Measurements from ENCODE around the gene CACNA1B. TPM values are rescaled to one million over a fixed set of nuclear protein-coding genes. Genes with fewer than 3 reads are reported as not detected.
A peak's percentile ranks its signal among the peaks of the same experiment; 100 is the strongest.

The CACNA1B gene
- total and polyA plus RNA-seq, 2 experiments from 2014 or later, result 0.39 to 0.60 TPM

- no peaks in the 10 kb centered on the region for H3K36me3 ChIP-seq
- no peaks in the 10 kb centered on the region for H3K9me3 ChIP-seq (ENCODE audit: low read depth)
- H3K27ac ChIP-seq, result no peak overlapping the region
- no peak for TF ChIP-seq CTCF (IDR thresholded peaks at IDR 0.05; ENCODE audit: low read depth, low read length)
- H3K27me3 ChIP-seq, result peaks cover 29% of the 10 kb centered on the region
- no peaks in the 10 kb centered on the region for H3K4me1 ChIP-seq (ENCODE audit: low read depth)
- H3K4me3 ChIP-seq, result no peak overlapping the region
- no peak for DNase-seq (ENCODE audit: low read depth in 1 of 2, low spot score in 1 of 2)
These were observed 151.0 kb downstream of the CACNA1B start for GRCh38 chr9:138028596-138028995.

GRCh38 chr9:138031186-138031585 is 153.6 kb downstream of the CACNA1B start:
- H3K9me3 ChIP-seq (ENCODE audit: low read depth), result no peaks in the 10 kb centered on the region
- DNase-seq (ENCODE audit: low read depth in 1 of 2, low spot score in 1 of 2), result no peak
- no peak for TF ChIP-seq CTCF (IDR thresholded peaks at IDR 0.05; ENCODE audit: low read depth, low read length)
- H3K36me3 ChIP-seq, result no peaks in the 10 kb centered on the region
- H3K4me3 ChIP-seq, result no peak overlapping the region
- peaks cover 3% of the 10 kb centered on the region for H3K27me3 ChIP-seq
- H3K27ac ChIP-seq, result no peak overlapping the region
- H3K4me1 ChIP-seq (ENCODE audit: low read depth), result no peaks in the 10 kb centered on the region

- H3K27me3 ChIP-seq, result no peaks in the 10 kb centered on the region
- no peak for DNase-seq (ENCODE audit: low read depth in 1 of 2, low spot score in 1 of 2)
- no peak for TF ChIP-seq CTCF (IDR thresholded peaks at IDR 0.05; ENCODE audit: low read depth, low read length)
- no peaks in the 10 kb centered on the region for H3K36me3 ChIP-seq
- H3K27ac ChIP-seq, result no peak overlapping the region
- H3K4me1 ChIP-seq (ENCODE audit: low read depth), result peaks cover 9% of the 10 kb centered on the region
- no peak overlapping the region for H3K4me3 ChIP-seq
- H3K9me3 ChIP-seq (ENCODE audit: low read depth), result no peaks in the 10 kb centered on the region
These were observed 156.4 kb downstream of the CACNA1B start for GRCh38 chr9:138033950-138034349.

GRCh38 chr9:138037140-138037539 is 159.6 kb downstream of the CACNA1B start:
- Histone ChIP-seq H3K27me3 (no peaks in the 10 kb centered on the region), H3K27ac (no peak overlapping the region), H3K36me3 (no peaks in the 10 kb centered on the region), H3K4me3 (no peak overlapping the region), H3K4me1 (ENCODE audit: low read depth) (peaks cover 9% of the 10 kb centered on the region), H3K9me3 (ENCODE audit: low read depth) (no peaks in the 10 kb centered on the region)
- TF ChIP-seq CTCF (IDR thresholded peaks at IDR 0.05; ENCODE audit: low read depth, low read length), result no peak
- DNase-seq (ENCODE audit: low read depth in 1 of 2, low spot score in 1 of 2), result no peak

- DNase-seq (ENCODE audit: low read depth in 1 of 2, low spot score in 1 of 2), result peak in 1 of 2 donors; percentile 88
- Histone ChIP-seq H3K27me3 (no peaks in the 10 kb centered on the region), H3K9me3 (ENCODE audit: low read depth) (no peaks in the 10 kb centered on the region), H3K4me3 (no peak overlapping the region), H3K27ac (peak overlapping the region; percentile 55), H3K36me3 (no peaks in the 10 kb centered on the region), H3K4me1 (ENCODE audit: low read depth) (peaks cover 9% of the 10 kb centered on the region)
- TF ChIP-seq CTCF (IDR thresholded peaks at IDR 0.05; ENCODE audit: low read depth, low read length), result no peak
These were observed 160.7 kb downstream of the CACNA1B start for GRCh38 chr9:138038244-138038671.
